GM10847 (cell line): Measurements from ENCODE around the gene ZC3H13.

Source experiments
- POLR2A ChIP-seq: IDR thresholded peaks from 2 replicates; pipeline ENCODE4 v1.6.1; 2011; ENCODE audit not compliant: insufficient read length; ENCODE audit errors: extremely low read depth

ZC3H13 gene

GRCh38 chr13:45994752-45995151, 57.8 kb downstream of the ZC3H13 start:
- no peak for TF ChIP-seq POLR2A

- TF ChIP-seq POLR2A = no peak
Measured at GRCh38 chr13:45989607-45990006, 62.9 kb downstream of the ZC3H13 start.

GRCh38 chr13:45975337-45975736, 77.2 kb downstream of the ZC3H13 start:
- no peak for TF ChIP-seq POLR2A

- TF ChIP-seq POLR2A = no peak
Measured at GRCh38 chr13:45974500-45974899, 78.0 kb downstream of the ZC3H13 start.

- no peak for TF ChIP-seq POLR2A
Measured at GRCh38 chr13:45967589-45967988, 85.0 kb downstream of the ZC3H13 start.

GRCh38 chr13:45966715-45967114, 85.8 kb downstream of the ZC3H13 start:
- TF ChIP-seq POLR2A = no peak

GRCh38 chr13:45961468-45961867, 91.1 kb downstream of the ZC3H13 start:
- no peak for TF ChIP-seq POLR2A

GRCh38 chr13:45954836-45955800, 97.4 kb downstream of the ZC3H13 start:
- no peak for TF ChIP-seq POLR2A

GRCh38 chr13:45953082-45953481, 99.5 kb downstream of the ZC3H13 start:
- no peak for TF ChIP-seq POLR2A

GRCh38 chr13:45951724-45952123, 100.8 kb downstream of the ZC3H13 start:
- no peak for TF ChIP-seq POLR2A

GRCh38 chr13:45951166-45951565, 101.4 kb downstream of the ZC3H13 start:
- no peak for TF ChIP-seq POLR2A

- no peak for TF ChIP-seq POLR2A
Measured at GRCh38 chr13:45950386-45951000, 102.1 kb downstream of the ZC3H13 start.

- no peak for TF ChIP-seq POLR2A
Measured at GRCh38 chr13:45949161-45949560, 103.4 kb downstream of the ZC3H13 start.

GRCh38 chr13:45943965-45944364, 108.6 kb downstream of the ZC3H13 start:
- TF ChIP-seq POLR2A = no peak

GRCh38 chr13:45943120-45943519, 109.4 kb downstream of the ZC3H13 start:
- no peak for TF ChIP-seq POLR2A

GRCh38 chr13:45941261-45941660, 111.3 kb downstream of the ZC3H13 start:
- TF ChIP-seq POLR2A = no peak
